ENCODE data around the gene ERICH6B.

DNA sequence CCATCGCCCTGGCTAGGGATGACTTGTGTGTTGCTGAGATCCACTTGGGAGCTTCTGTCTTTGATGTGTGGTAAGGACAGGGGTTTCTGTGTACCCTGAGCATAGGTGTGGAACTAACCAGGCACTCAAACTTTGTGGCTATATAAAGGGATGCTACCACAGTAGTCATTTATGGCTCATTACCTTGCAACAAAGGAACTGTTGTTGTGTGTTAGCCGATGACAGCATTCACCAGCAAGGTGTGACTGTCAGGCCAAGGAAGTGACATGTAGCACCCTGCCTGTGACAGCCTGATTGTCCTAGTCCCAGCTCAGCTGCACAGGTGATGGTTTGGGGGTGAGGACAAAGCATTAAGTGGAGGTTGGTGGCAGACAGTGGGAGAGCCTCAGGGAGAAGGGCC lies 77.2 kb downstream of the ERICH6B start:
- no peak for TF ChIP-seq SP1 (IDR thresholded peaks at IDR 0.05)
- no peak for TF ChIP-seq SP1 (CRISPR knock-in tag; IDR thresholded peaks at IDR 0.05)
- TF ChIP-seq, protein P1, sequence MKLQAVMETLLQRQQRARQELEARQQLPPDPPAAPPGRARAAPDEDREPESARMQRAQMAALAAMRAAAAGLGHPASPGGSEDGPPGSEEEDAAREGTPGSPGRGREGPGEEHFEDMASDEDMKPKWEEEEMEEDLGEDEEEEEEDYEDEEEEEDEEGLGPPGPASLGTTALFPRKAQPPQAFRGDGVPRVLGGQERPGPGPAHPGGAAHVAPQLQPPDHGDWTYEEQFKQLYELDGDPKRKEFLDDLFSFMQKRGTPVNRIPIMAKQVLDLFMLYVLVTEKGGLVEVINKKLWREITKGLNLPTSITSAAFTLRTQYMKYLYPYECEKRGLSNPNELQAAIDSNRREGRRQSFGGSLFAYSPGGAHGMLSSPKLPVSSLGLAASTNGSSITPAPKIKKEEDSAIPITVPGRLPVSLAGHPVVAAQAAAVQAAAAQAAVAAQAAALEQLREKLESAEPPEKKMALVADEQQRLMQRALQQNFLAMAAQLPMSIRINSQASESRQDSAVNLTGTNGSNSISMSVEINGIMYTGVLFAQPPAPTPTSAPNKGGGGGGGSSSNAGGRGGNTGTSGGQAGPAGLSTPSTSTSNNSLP (IDR thresholded peaks at IDR 0.05; ENCODE audit: low read depth, low read length) = no peak
- TF ChIP-seq RAD21 (CRISPR knock-in tag; IDR thresholded peaks at IDR 0.05) = no peak
- no peak for TF ChIP-seq POLR2A (IDR thresholded peaks at IDR 0.05; ENCODE audit: insufficient read depth in 1 of 2, low read depth in 2 of 2, low read length in 2 of 2)
- TF ChIP-seq, protein P2, sequence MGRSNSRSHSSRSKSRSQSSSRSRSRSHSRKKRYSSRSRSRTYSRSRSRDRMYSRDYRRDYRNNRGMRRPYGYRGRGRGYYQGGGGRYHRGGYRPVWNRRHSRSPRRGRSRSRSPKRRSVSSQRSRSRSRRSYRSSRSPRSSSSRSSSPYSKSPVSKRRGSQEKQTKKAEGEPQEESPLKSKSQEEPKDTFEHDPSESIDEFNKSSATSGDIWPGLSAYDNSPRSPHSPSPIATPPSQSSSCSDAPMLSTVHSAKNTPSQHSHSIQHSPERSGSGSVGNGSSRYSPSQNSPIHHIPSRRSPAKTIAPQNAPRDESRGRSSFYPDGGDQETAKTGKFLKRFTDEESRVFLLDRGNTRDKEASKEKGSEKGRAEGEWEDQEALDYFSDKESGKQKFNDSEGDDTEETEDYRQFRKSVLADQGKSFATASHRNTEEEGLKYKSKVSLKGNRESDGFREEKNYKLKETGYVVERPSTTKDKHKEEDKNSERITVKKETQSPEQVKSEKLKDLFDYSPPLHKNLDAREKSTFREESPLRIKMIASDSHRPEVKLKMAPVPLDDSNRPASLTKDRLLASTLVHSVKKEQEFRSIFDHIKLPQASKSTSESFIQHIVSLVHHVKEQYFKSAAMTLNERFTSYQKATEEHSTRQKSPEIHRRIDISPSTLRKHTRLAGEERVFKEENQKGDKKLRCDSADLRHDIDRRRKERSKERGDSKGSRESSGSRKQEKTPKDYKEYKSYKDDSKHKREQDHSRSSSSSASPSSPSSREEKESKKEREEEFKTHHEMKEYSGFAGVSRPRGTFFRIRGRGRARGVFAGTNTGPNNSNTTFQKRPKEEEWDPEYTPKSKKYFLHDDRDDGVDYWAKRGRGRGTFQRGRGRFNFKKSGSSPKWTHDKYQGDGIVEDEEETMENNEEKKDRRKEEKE (IDR thresholded peaks at IDR 0.05) = no peak
- TF ChIP-seq, protein P3, sequence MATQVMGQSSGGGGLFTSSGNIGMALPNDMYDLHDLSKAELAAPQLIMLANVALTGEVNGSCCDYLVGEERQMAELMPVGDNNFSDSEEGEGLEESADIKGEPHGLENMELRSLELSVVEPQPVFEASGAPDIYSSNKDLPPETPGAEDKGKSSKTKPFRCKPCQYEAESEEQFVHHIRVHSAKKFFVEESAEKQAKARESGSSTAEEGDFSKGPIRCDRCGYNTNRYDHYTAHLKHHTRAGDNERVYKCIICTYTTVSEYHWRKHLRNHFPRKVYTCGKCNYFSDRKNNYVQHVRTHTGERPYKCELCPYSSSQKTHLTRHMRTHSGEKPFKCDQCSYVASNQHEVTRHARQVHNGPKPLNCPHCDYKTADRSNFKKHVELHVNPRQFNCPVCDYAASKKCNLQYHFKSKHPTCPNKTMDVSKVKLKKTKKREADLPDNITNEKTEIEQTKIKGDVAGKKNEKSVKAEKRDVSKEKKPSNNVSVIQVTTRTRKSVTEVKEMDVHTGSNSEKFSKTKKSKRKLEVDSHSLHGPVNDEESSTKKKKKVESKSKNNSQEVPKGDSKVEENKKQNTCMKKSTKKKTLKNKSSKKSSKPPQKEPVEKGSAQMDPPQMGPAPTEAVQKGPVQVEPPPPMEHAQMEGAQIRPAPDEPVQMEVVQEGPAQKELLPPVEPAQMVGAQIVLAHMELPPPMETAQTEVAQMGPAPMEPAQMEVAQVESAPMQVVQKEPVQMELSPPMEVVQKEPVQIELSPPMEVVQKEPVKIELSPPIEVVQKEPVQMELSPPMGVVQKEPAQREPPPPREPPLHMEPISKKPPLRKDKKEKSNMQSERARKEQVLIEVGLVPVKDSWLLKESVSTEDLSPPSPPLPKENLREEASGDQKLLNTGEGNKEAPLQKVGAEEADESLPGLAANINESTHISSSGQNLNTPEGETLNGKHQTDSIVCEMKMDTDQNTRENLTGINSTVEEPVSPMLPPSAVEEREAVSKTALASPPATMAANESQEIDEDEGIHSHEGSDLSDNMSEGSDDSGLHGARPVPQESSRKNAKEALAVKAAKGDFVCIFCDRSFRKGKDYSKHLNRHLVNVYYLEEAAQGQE (IDR thresholded peaks at IDR 0.05; ENCODE audit: borderline replicate concordance in 1 of 2, low read depth in 1 of 2, low read length in 2 of 2) = no peak
- no peak for TF ChIP-seq EZH2 (conservative IDR thresholded peaks at IDR 0.05; ENCODE audit: low read depth, low read length)
